Heart right ventricle (tissue), 16 donors: ENCODE measurements around the gene CC2D2A. TPM values are rescaled to one million over a fixed set of nuclear protein-coding genes. Genes with fewer than 3 reads are reported as not detected.

ENCODE experiments used
- ATAC-seq, 8 donors: fragments of 200-7000 bp; cut with Tn5 transposase; one replicate each; pipeline ENCODE4 v1.9.1; 2020; ENCODE audit warnings: mild to moderate bottlenecking in 8 of 8, moderate library complexity in 8 of 8, moderate number of reproducible peaks in 1 of 8
- DNase-seq, 2 donors: peaks; one replicate each; pipeline ENCODE4 v3.0.0-alpha.2; 2020
- H3K27ac ChIP-seq, 10 donors: fragments of 200-600 bp; sonication (generic) in 2 of 10; one replicate each; pipeline versions ENCODE4 v1.5.0 to v1.8.0; 2020 to 2022; ENCODE audit warnings: mild to moderate bottlenecking in 3 of 10
- H3K27me3 ChIP-seq, 7 donors: fragments of 200-600 bp; one replicate each; pipeline ENCODE4 v1.8.0; 2021 to 2022; ENCODE audit warnings: mild to moderate bottlenecking in 2 of 7
- H3K36me3 ChIP-seq, 9 donors: fragments of 200-600 bp; sonication (generic) in 1 of 9; one replicate each; pipeline versions ENCODE4 v1.5.0 to v1.8.0; 2020 to 2022; ENCODE audit warnings: mild to moderate bottlenecking in 2 of 9
- H3K4me1 ChIP-seq, 9 donors: fragments of 200-600 bp; sonication (generic) in 1 of 9; one replicate each; pipeline versions ENCODE4 v1.5.0 to v1.8.0; 2020 to 2022; ENCODE audit warnings: mild to moderate bottlenecking in 4 of 9
- H3K4me3 ChIP-seq, 10 donors: fragments of 200-600 bp; sonication (generic) in 2 of 10; one replicate each; pipeline versions ENCODE4 v1.5.0 to v1.8.0; 2020 to 2022; ENCODE audit warnings: mild to moderate bottlenecking in 7 of 10, moderate library complexity in 2 of 10
- H3K9me3 ChIP-seq, 11 donors: fragments of 200-600 bp in 10 of 11; sonication (generic) in 2 of 11; one replicate each; pipeline versions ENCODE4 v1.5.0 to v1.8.0; 2013 to 2022; ENCODE audit warnings: mild to moderate bottlenecking in 2 of 11, control low read depth in 1 of 11, moderate library complexity in 1 of 11
- CTCF ChIP-seq, 9 donors: fragments of 200-600 bp; sonication (generic) in 2 of 9; IDR thresholded peaks; one replicate each; pipeline versions ENCODE4 v1.5.0 to v1.8.0; 2021 to 2022; ENCODE audit warnings: antibody characterized with exemption in 9 of 9, mild to moderate bottlenecking in 5 of 9, moderate library complexity in 1 of 9
- WGBS, 2 donors: extraction: QIAGEN DNeasy Blood & Tissue Kit; methylation state at CpG; one replicate each; pipeline ENCODE4 v1.1.7; 2013; ENCODE audit warnings: inconsistent platforms in 1 of 2; 5-methylcytosine and 5-hydroxymethylcytosine counted together
- intact Hi-C, 10 donors: fragments of 100-400 bp; cut with DNase I; formaldehyde crosslinking; loops; one replicate each; pipeline versions ENCODE4 v1.11.1 to v1.14.2; 2022
- polyA plus RNA-seq, 2 donors: library from polyadenylated mRNA; stranded (reverse); fragments of 200-250 nt; gene quantifications; one replicate each; pipeline ENCODE4 v1.2.3, GENCODE V29; 2013
- total RNA-seq, 10 donors: library from RNA; stranded (reverse); fragmentation: NEBNext Ultra II Directional in 3 of 10; extraction: Animal tissue kit (Norgen Biotek cat#: 25700) in 3 of 10; gene quantifications; one replicate each; pipeline versions ENCODE4 v1.2.1 to v1.2.4, GENCODE V29; 2021 to 2023
- donor health status: Arrhythmogenic right ventricular cardiomyopathy.
- donor health status: ischemic (EF 13 %, LVEDD 7.1; RV severe dilation, severe dysfunction).
- donor health status: healthy with polysubstance abuse.
- donor health status: DM: no; HTN: yes; CAD: no.
- donor health status: DM: no; HTN: no; CAD: no.
- donor health status: ischemic (EF 25% LVEDD 6.9; RV normal size, moderate dysfunction).
- donor health status: ischemic (EF 25% LVEDD 5.7; RV mildly dilated, moderate dysfunction).
- donor health status: healthy.
- donor health status: DM: yes; HTN: yes; CAD: no.
- donor health status: Ischemic cardiomyopathy.
- donor health status: ischemic (EF 35%, LVEDD 5.7; RV mildly dilated, moderate dysfunction).
- donor health status: nonischemic (EF 11% LVEDD 7.7; RV severe dilation, severe dysfunction).
- donor health status: DM: yes; HTN: yes; CAD: no.
- donor health status: PGD.
- donor health status: ischemic (EF 29% LVEDD 5.4; RV normal size, mild dysfunction).
- donor health status: nonischemic (EF 23%, LVEDD 6.1; RV moderate dilation, normal function).

CC2D2A gene
- total and polyA plus RNA-seq, 12 donors = 3.2 to 10.8 (median 7.6) TPM

DNA sequence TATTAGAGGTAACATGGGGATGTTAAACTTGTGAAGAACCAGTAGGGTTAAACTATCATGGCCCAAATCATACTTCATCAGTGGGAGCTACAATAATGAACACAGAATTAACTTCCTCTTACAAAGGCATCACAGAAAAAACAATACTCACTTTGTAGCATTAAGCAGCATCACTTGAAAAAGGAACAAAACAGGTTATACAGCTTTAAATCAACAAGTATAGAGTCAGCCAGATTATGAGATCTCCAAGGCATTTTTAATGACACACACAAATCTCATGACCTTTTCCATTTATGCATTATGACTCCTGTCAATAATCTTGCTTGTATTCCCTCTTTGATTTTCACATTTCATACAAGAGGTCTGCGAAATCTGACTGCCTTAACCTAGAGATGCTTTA is 167.1 kb downstream of the CC2D2A start:
- no peaks in the 10 kb centered on the region for H3K4me1 ChIP-seq
- H3K27ac ChIP-seq = no peak overlapping the region
- no peak for ATAC-seq
- no peak for TF ChIP-seq CTCF (IDR thresholded peaks at IDR 0.05)
- intact Hi-C loops = no loop called here
- DNase-seq = no peak
- 97 to 98% methylated on average over 1 of the region's 1 CpG for WGBS, 2 donors
- H3K27me3 ChIP-seq = no peaks in the 10 kb centered on the region
- H3K9me3 ChIP-seq = peaks cover 0 to 6% (median 0%) of the 10 kb centered on the region in 11 donors
- peaks cover 0 to 100% (median 26%) of the 10 kb centered on the region in 9 donors for H3K36me3 ChIP-seq
- H3K4me3 ChIP-seq = no peak overlapping the region

DNA sequence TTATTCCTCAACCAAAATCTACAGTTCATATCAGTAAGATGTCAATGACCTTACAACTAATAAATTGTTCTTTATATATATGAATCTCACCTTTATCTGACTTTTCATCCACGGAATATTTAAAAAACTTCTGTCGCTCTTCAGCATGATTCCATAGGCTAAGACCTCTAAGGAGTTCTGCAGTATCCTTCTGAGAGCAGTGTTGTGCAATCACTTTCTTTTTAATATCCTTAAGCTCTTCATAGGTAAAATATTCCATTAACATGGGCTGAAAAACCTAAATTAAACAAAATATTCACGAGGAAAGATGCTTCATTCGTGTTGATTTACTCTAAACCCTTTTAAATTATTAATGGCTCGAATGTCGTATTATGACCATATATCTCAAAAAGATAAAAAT is 168.7 kb downstream of the CC2D2A start:
- WGBS, 2 donors = 94% methylated on average over 6 of the region's 6 CpGs
- TF ChIP-seq CTCF (IDR thresholded peaks at IDR 0.05) = no peak
- Histone ChIP-seq H3K4me1 (peaks cover 0 to 5% (median 0%) of the 10 kb centered on the region in 9 donors), H3K27me3 (no peaks in the 10 kb centered on the region), H3K27ac (no peak overlapping the region), H3K9me3 (no peaks in the 10 kb centered on the region), H3K4me3 (no peak overlapping the region), H3K36me3 (peaks cover 0 to 99% (median 15%) of the 10 kb centered on the region in 9 donors)
- no peak for DNase-seq
- ATAC-seq = no peak
- intact Hi-C loops = no loop called here

- Histone ChIP-seq H3K9me3 (no peaks in the 10 kb centered on the region), H3K4me1 (peaks cover 4 to 88% (median 76%) of the 10 kb centered on the region in 9 donors), H3K27ac (peak overlapping the region in 1 of 10 donors; percentile 12), H3K27me3 (no peaks in the 10 kb centered on the region), H3K4me3 (no peak overlapping the region), H3K36me3 (peaks cover 0 to 7% (median 0%) of the 10 kb centered on the region in 9 donors)
- WGBS, 2 donors = 54 to 59% methylated on average over 2 of the region's 2 CpGs
- no peak for TF ChIP-seq CTCF (IDR thresholded peaks at IDR 0.05)
- DNase-seq = no peak
- intact Hi-C loops = loop anchor here in 3 of 10 donors (10.0 kb wide), 2 partner anchors 154 to 174 kb away; no protein-coding TSS in a partner anchor
- peak in 1 of 8 donors; percentile 31 for ATAC-seq
Observed at GRCh38 chr4:15648600-15648999, 178.9 kb downstream of the CC2D2A start.

GRCh38 chr4:15649914-15650545 is 180.3 kb downstream of the CC2D2A start:
- Histone ChIP-seq H3K4me1 (peaks cover 4 to 88% (median 75%) of the 10 kb centered on the region in 9 donors), H3K36me3 (no peaks in the 10 kb centered on the region), H3K9me3 (no peaks in the 10 kb centered on the region), H3K27me3 (no peaks in the 10 kb centered on the region), H3K27ac (peak overlapping the region in 5 of 10 donors; percentile 0 to 100 (median 14)), H3K4me3 (no peak overlapping the region)
- 31 to 47% methylated on average over 5 of the region's 5 CpGs for WGBS, 2 donors
- DNase-seq (peak in 1 of 2 donors; percentile 51), ATAC-seq (peak in 7 of 8 donors; percentile 40 to 73 (median 64))
- intact Hi-C loops = loop anchor here in 8 of 10 donors (5.0 to 10.0 kb wide), 8 partner anchors 155 to 645 kb away; partner anchors contain the start of gene CPEB2 (in 1 of the 8)
- peak; percentile 26 to 79 (median 64) for TF ChIP-seq CTCF (IDR thresholded peaks at IDR 0.05)

Other genes starting within 250 kb of the CC2D2A start
- 1 to 10 TPM in 8 of 10 donors, under 1 TPM in 2; 0.30 to 2.7 (median 1.5) TPM for gene C1QTNF7, start 41.8 kb upstream of the CC2D2A start, total RNA-seq
- 1 to 10 TPM in 1 of 2 donors, under 1 TPM in 1; 0.38 to 2.3 TPM for gene C1QTNF7, start 41.8 kb upstream of the CC2D2A start, polyA plus RNA-seq
- 100 to 1,000 TPM in 1 of 10 donors, 10 to 100 TPM in 9; 63.2 to 102 (median 77.3) TPM for gene FBXL5, start 185.5 kb downstream of the CC2D2A start, total RNA-seq
- gene FBXL5, start 185.5 kb downstream of the CC2D2A start, polyA plus RNA-seq = 10 to 100 TPM; 32.8 to 35.7 TPM
- 10 to 100 TPM; 19.7 to 38.7 (median 30.3) TPM for gene FAM200B, start 211.9 kb downstream of the CC2D2A start, total RNA-seq
- gene FAM200B, start 211.9 kb downstream of the CC2D2A start, polyA plus RNA-seq = 10 to 100 TPM; 21.7 to 23.2 TPM
- 1 to 10 TPM; 1.3 to 5.7 (median 3.2) TPM for gene BST1, start 233.2 kb downstream of the CC2D2A start, total RNA-seq
- gene BST1, start 233.2 kb downstream of the CC2D2A start, polyA plus RNA-seq = 1 to 10 TPM; 2.3 to 2.9 TPM